GM12801 (cell line): Measurements from ENCODE around the gene MT1HL1.

Experiments used
- TF ChIP-seq, protein P1 (sequence below): IDR thresholded peaks from one replicate; pipeline ENCODE4 v1.5.1; 2011; ENCODE audit warnings: control low read depth; ENCODE audit not compliant: insufficient read length; ENCODE audit errors: extremely low read depth

Gene MT1HL1

DNA sequence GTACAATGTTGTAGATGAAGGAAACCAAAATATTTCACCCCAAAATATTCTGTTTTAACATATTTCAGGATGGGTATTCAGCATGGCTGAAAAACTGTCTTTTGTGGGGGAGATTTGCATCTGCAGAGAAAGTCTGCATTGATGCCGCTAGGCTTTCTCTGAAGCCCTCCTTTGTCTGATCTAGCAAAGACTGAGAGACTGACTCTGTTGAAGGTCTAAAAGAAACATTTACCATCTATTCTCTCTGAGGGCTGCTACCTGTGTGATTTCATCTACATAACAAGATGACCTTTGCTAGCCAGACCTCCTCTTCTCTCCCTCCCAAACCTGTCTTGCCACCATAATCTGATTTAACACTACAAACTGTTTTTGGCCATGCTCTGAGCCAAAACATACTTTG lies 12.4 kb upstream of the MT1HL1 start:
- TF ChIP-seq, protein P1, sequence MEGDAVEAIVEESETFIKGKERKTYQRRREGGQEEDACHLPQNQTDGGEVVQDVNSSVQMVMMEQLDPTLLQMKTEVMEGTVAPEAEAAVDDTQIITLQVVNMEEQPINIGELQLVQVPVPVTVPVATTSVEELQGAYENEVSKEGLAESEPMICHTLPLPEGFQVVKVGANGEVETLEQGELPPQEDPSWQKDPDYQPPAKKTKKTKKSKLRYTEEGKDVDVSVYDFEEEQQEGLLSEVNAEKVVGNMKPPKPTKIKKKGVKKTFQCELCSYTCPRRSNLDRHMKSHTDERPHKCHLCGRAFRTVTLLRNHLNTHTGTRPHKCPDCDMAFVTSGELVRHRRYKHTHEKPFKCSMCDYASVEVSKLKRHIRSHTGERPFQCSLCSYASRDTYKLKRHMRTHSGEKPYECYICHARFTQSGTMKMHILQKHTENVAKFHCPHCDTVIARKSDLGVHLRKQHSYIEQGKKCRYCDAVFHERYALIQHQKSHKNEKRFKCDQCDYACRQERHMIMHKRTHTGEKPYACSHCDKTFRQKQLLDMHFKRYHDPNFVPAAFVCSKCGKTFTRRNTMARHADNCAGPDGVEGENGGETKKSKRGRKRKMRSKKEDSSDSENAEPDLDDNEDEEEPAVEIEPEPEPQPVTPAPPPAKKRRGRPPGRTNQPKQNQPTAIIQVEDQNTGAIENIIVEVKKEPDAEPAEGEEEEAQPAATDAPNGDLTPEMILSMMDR, result no peak

DNA sequence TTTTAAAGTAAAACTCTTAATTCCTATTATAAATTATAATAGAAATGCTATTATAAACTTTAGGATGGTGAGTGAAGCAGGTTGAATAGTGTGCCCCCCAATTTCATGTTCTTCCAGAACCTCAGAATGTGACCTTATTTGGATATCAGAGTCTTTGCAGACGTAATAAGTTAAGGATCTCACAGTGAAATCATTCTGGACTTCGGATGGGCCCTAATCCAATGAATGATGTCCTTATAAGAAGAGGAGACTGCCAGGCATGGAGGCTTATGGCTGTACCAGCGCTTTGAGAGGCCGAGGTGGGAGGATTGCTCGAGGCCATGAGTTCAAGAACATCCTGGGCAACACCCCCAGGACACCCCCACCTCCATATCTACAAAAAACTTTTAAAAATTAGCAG lies 9.4 kb upstream of the MT1HL1 start:
- TF ChIP-seq, protein P1, result no peak

DNA sequence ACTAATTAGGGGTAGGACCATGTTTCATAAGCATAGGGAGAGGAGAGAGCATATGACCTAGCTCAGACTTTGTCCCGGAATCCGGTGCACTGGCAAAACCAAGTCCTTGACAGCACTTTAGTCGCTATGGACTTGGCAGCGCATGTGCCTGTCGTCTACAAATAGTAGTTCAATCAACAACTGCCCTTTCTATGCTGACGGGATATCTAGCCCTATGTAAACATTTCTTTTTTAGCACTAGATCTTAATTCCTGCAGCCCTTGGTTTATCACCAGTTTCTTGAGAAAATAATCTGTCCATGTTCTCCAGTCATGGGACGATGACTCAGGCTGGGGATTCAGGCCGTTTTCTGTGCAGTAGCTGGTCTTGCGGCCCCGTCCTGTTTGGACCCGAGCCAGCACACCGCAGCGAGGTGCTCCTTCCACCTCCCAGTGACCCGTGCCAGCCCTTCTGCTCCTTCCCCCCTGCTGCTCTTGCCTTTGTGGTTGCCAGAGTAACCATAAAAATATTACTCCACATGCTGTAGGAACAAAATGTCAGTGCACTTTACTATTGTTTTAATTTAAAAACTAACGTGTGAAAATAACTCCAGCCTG lies 8.6 kb upstream of the MT1HL1 start:
- TF ChIP-seq, protein P1, result no peak

DNA sequence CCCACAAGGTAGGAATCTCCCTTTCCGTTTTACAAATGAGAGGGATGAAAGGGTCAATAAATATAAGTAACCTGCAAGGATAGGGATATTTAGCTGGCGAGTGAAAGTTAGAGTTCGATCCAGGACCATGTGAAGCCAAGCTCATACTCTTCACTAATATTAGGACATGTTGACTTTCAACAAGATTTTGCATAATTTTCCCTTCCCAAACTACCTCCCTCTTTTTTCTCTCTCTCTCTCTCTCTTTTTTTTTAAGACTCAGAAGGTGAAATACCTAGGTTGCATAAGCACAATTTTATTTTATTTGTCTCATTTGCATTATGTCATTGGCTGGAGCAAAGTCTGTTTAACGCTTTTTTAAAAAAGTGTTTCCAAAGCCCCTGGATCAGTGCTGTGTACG lies 8.1 kb upstream of the MT1HL1 start:
- TF ChIP-seq, protein P1, result no peak

DNA sequence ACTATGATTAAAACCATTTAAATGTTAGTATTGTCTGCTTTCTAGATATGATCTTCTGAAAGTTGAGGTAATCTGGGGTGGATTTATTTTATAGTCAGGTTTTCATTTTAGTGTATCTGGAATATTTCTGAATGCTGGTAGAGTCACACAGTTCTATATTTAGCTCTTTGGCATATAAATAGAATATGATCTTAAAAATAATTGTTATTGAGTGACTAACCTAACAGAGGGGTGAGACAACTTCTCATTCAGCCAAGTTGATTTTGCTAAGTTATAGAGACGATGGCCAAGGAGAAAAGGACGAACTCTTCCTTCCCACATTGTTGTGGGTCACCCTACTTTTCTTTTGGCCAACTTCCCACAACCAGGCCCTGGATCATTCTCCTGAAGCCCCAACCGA lies 7.2 kb upstream of the MT1HL1 start:
- TF ChIP-seq, protein P1, result no peak

DNA sequence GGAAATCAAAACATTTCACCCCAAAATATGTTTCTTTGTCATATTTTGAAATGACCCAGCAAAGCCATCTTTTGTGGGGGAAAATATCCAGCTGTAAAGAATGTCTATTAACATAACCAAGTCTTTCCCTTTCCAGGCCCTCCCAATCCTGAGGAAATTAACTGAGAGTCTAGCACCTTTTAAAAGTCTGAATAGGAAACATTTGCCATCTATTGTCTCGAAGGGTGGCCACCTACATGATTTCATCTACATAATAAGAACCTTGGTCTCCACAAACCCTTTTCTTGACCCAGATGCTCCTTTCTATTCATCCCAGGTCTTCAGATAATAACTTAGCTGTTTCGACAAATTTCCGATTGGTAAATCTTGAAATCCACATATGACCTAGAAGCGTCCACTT lies 5.4 kb upstream of the MT1HL1 start:
- TF ChIP-seq, protein P1, result no peak

DNA sequence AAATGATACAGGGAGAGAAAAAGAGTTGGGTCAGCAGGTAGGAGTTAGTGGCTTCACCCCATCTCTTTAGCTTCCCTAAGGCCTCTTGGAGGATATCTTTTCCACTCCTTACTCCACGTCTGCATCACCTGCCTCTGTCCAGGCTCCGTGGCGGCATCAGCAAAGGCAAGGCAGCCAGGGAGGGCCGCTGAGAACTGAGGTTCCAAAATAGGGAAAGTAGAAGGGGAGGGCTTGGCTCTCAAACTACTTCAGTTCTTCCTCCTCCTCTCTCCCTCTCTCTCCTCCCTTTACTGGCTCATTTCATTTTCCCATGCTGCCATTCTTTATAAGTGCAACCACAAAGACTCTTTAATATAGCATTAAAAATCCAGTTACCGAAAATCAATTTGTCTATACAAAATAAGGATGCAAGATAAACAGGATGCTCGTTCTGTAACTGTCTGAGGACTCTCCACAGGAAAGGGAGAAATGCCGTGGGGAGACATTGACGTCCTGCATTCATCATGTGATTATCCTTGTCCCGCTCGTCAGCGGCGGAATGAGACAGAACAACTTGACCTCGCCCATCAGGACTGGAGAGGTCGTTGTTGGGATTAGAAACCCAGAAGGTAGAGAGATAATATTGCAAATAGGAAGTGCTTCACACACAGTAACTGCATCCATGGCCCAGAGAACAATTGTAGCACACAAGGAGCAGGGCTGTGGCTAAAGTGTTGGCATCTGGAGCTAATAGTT lies 3.1 kb upstream of the MT1HL1 start:
- TF ChIP-seq, protein P1, result no peak
